Mesodermal cell (in vitro differentiated cells): Measurements from ENCODE around the gene COX20.

ENCODE experiments used
- H3K27ac ChIP-seq: 2 replicates; pipeline ENCODE4 v1.7.0; 2013; ENCODE audit warnings: mild to moderate bottlenecking, low read depth, low read length, moderate library complexity; ENCODE audit not compliant: severe bottlenecking
- H3K36me3 ChIP-seq: 2 replicates; pipeline ENCODE4 v1.7.1; 2013; ENCODE audit warnings: mild to moderate bottlenecking, low read length, moderate library complexity; ENCODE audit not compliant: control insufficient read depth, insufficient read depth
- H3K4me1 ChIP-seq: one replicate; pipeline ENCODE4 v1.7.1; 2013; ENCODE audit warnings: mild to moderate bottlenecking, low read length; ENCODE audit not compliant: insufficient read depth, control insufficient read depth, poor library complexity, severe bottlenecking
- H3K4me3 ChIP-seq: 2 replicates; pipeline ENCODE4 v1.7.0; 2013; ENCODE audit warnings: low read length, control low read depth, mild to moderate bottlenecking; ENCODE audit not compliant: insufficient read depth, poor library complexity, severe bottlenecking; ENCODE audit errors: extremely low read depth
- H3K9me3 ChIP-seq: 2 replicates; pipeline ENCODE4 v1.7.1; 2013; ENCODE audit warnings: mild to moderate bottlenecking, low read length, moderate library complexity; ENCODE audit not compliant: control insufficient read depth
- WGBS, 2 experiments: methylation state at CpG; one replicate each; pipeline ENCODE4 v1.1.5; 2013; ENCODE audit warnings: missing lambda C conversion rate in 2 of 2; ENCODE audit not compliant: insufficient coverage in 2 of 2; 5-methylcytosine and 5-hydroxymethylcytosine counted together

Gene COX20

GRCh38 chr1:244852694-244853093, 17.2 kb downstream of the COX20 start:
- H3K36me3 ChIP-seq, result peaks cover 94% of the 10 kb centered on the region
- H3K4me3 ChIP-seq, result no peak overlapping the region
- no peak overlapping the region for H3K27ac ChIP-seq
- H3K4me1 ChIP-seq, result no peaks in the 10 kb centered on the region
- H3K9me3 ChIP-seq, result no peaks in the 10 kb centered on the region
- WGBS, 2 experiments, result no CpG with 5 or more reads among the region's 1 CpG

GRCh38 chr1:244854166-244854565, 18.7 kb downstream of the COX20 start:
- no peak overlapping the region for H3K4me3 ChIP-seq
- no peak overlapping the region for H3K27ac ChIP-seq
- H3K9me3 ChIP-seq, result no peaks in the 10 kb centered on the region
- H3K36me3 ChIP-seq, result peaks cover 93% of the 10 kb centered on the region
- H3K4me1 ChIP-seq, result no peaks in the 10 kb centered on the region
- 94% methylated on average over 2 of the region's 5 CpGs; no CpG with 5 or more reads in 1 of the 2 experiments for WGBS, 2 experiments

GRCh38 chr1:244854865-244855578, 19.6 kb downstream of the COX20 start:
- 91 to 98% methylated on average over 1 to 4 of the region's 7 CpGs for WGBS, 2 experiments
- H3K36me3 ChIP-seq, result peaks cover 93% of the 10 kb centered on the region
- H3K27ac ChIP-seq, result peak overlapping the region; percentile 32
- no peak overlapping the region for H3K4me3 ChIP-seq
- peaks cover 7% of the 10 kb centered on the region for H3K4me1 ChIP-seq
- H3K9me3 ChIP-seq, result no peaks in the 10 kb centered on the region

GRCh38 chr1:244857761-244858160, 22.3 kb downstream of the COX20 start:
- H3K36me3 ChIP-seq, result peaks cover 93% of the 10 kb centered on the region
- H3K4me1 ChIP-seq, result peaks cover 14% of the 10 kb centered on the region
- WGBS, 2 experiments, result 100% methylated on average over 2 of the region's 3 CpGs; no CpG with 5 or more reads in 1 of the 2 experiments
- H3K27ac ChIP-seq, result no peak overlapping the region
- H3K9me3 ChIP-seq, result no peaks in the 10 kb centered on the region
- H3K4me3 ChIP-seq, result no peak overlapping the region

- no peaks in the 10 kb centered on the region for H3K9me3 ChIP-seq
- H3K27ac ChIP-seq, result no peak overlapping the region
- peaks cover 87% of the 10 kb centered on the region for H3K36me3 ChIP-seq
- H3K4me3 ChIP-seq, result no peak overlapping the region
- peaks cover 14% of the 10 kb centered on the region for H3K4me1 ChIP-seq
- 100% methylated on average over 1 of the region's 1 CpG for WGBS, 2 experiments
These were observed 22.9 kb downstream of the COX20 start for GRCh38 chr1:244858357-244858756.

GRCh38 chr1:244860078-244860477, 24.6 kb downstream of the COX20 start:
- WGBS, 2 experiments, result 91 to 94% methylated on average over 6 to 8 of the region's 9 CpGs
- Histone ChIP-seq H3K4me1 (peaks cover 14% of the 10 kb centered on the region), H3K9me3 (no peaks in the 10 kb centered on the region), H3K36me3 (peaks cover 73% of the 10 kb centered on the region), H3K4me3 (peak overlapping the region; percentile 99), H3K27ac (no peak overlapping the region)

- Histone ChIP-seq H3K27ac (no peak overlapping the region), H3K36me3 (peaks cover 63% of the 10 kb centered on the region), H3K4me3 (peak overlapping the region; percentile 99), H3K9me3 (no peaks in the 10 kb centered on the region), H3K4me1 (peaks cover 14% of the 10 kb centered on the region)
- WGBS, 2 experiments, result 23 to 41% methylated on average over 2 of the region's 2 CpGs
These were observed 25.6 kb downstream of the COX20 start for GRCh38 chr1:244860914-244861610.

- Histone ChIP-seq H3K27ac (no peak overlapping the region), H3K36me3 (peaks cover 57% of the 10 kb centered on the region), H3K9me3 (no peaks in the 10 kb centered on the region), H3K4me1 (peaks cover 20% of the 10 kb centered on the region), H3K4me3 (peak overlapping the region; percentile 99)
- 0% methylated on average over 1 of the region's 2 CpGs; no CpG with 5 or more reads in 1 of the 2 experiments for WGBS, 2 experiments
These were observed 26.2 kb downstream of the COX20 start for GRCh38 chr1:244861683-244862082.

- no peaks in the 10 kb centered on the region for H3K9me3 ChIP-seq
- WGBS, 2 experiments, result 0% methylated on average over 2 to 5 of the region's 7 CpGs
- H3K27ac ChIP-seq, result peak overlapping the region; percentile 97
- peaks cover 20% of the 10 kb centered on the region for H3K4me1 ChIP-seq
- H3K4me3 ChIP-seq, result peak overlapping the region; percentile 99
- H3K36me3 ChIP-seq, result peaks cover 51% of the 10 kb centered on the region
These were observed 26.9 kb downstream of the COX20 start for GRCh38 chr1:244862354-244862698.

- H3K9me3 ChIP-seq, result no peaks in the 10 kb centered on the region
- 0 to 1% methylated on average over 32 to 42 of the region's 87 CpGs for WGBS, 2 experiments
- H3K4me1 ChIP-seq, result peaks cover 20% of the 10 kb centered on the region
- H3K36me3 ChIP-seq, result peaks cover 45% of the 10 kb centered on the region
- H3K27ac ChIP-seq, result peak overlapping the region; percentile 97
- peak overlapping the region; percentile 99 for H3K4me3 ChIP-seq
These were observed 27.4 kb downstream of the COX20 start for GRCh38 chr1:244862699-244863490.
